Neutrophil (primary cell): ENCODE results near the gene IFT27.

Experiments used
- H3K27ac ChIP-seq: fragments of 200-600 bp; sonication (generic); 2 replicates; pipeline ENCODE4 v1.5.1; 2016; ENCODE audit warnings: mild to moderate bottlenecking, moderate library complexity
- H3K27me3 ChIP-seq: fragments of 200-600 bp; sonication (generic); 2 replicates; pipeline ENCODE4 v1.6.0; 2016; ENCODE audit warnings: mild to moderate bottlenecking
- H3K36me3 ChIP-seq: fragments of 200-600 bp; sonication (generic); 2 replicates; pipeline ENCODE4 v1.5.1; 2017
- H3K4me1 ChIP-seq, 2 experiments: fragments of 200-600 bp in 1 of 2; sonication (generic) in 1 of 2; 1 replicate in 1 of 2; 2 replicates in 1 of 2; pipeline versions ENCODE4 v1.5.1 to v1.6.1; 2013 to 2016; ENCODE audit warnings: low read depth in 1 of 2, low read length in 1 of 2, mild to moderate bottlenecking in 1 of 2, moderate library complexity in 1 of 2; ENCODE audit not compliant: control insufficient read depth in 1 of 2, insufficient read depth in 1 of 2
- H3K4me3 ChIP-seq, 2 experiments: fragments of 200-600 bp in 1 of 2; sonication (generic) in 1 of 2; 1 replicate in 1 of 2; 2 replicates in 1 of 2; pipeline ENCODE4 v1.5.1; 2013 to 2016; ENCODE audit warnings: low read depth in 1 of 2, low read length in 1 of 2, mild to moderate bottlenecking in 1 of 2, moderate library complexity in 1 of 2
- H3K9me3 ChIP-seq: fragments of 200-600 bp; sonication (generic); 2 replicates; pipeline ENCODE4 v1.5.1; 2016
- CTCF ChIP-seq: fragments of 200-600 bp; sonication (generic); IDR thresholded peaks from 2 replicates; pipeline ENCODE4 v1.5.1; 2016; ENCODE audit warnings: antibody characterized with exemption

IFT27 gene

GRCh38 chr22:36818010-36818642 is 42.2 kb upstream of the IFT27 start:
- Histone ChIP-seq H3K27me3 (peaks cover 92% of the 10 kb centered on the region), H3K36me3 (no peaks in the 10 kb centered on the region), H3K4me3 (no peak overlapping the region), H3K4me1 (peaks cover 5 to 13% of the 10 kb centered on the region in 2 experiments), H3K9me3 (no peaks in the 10 kb centered on the region), H3K27ac (no peak overlapping the region)
- TF ChIP-seq CTCF, result no peak

- TF ChIP-seq CTCF, result no peak
- Histone ChIP-seq H3K9me3 (no peaks in the 10 kb centered on the region), H3K4me1 (peaks cover 5 to 13% of the 10 kb centered on the region in 2 experiments), H3K36me3 (no peaks in the 10 kb centered on the region), H3K4me3 (no peak overlapping the region), H3K27ac (no peak overlapping the region), H3K27me3 (peaks cover 90% of the 10 kb centered on the region)
These were observed 41.6 kb upstream of the IFT27 start for GRCh38 chr22:36817525-36817848.

- Histone ChIP-seq H3K27ac (no peak within 1 kb of the TSS), H3K27me3 (peaks cover 93% of the 10 kb centered on the region), H3K4me3 (no peak within 1 kb of the TSS), H3K9me3 (no peaks in the 10 kb centered on the region), H3K36me3 (no peaks in the 10 kb centered on the region), H3K4me1 (peaks cover 5 to 13% of the 10 kb centered on the region in 2 experiments)
- no peak for TF ChIP-seq CTCF
These were observed 41.0 kb upstream of the IFT27 start, which contains the start of gene PVALB for GRCh38 chr22:36816636-36817524. Gene PVALB, minus strand, starts transcription at chr22:36817035. Its CDS starts 30 bp downstream, at chr22:36817005.

- Histone ChIP-seq H3K4me3 (no peak overlapping the region), H3K36me3 (no peaks in the 10 kb centered on the region), H3K9me3 (no peaks in the 10 kb centered on the region), H3K27ac (no peak overlapping the region), H3K4me1 (peaks cover 5 to 13% of the 10 kb centered on the region in 2 experiments), H3K27me3 (peaks cover 95% of the 10 kb centered on the region)
- TF ChIP-seq CTCF, result no peak
These were observed 40.4 kb upstream of the IFT27 start for GRCh38 chr22:36816339-36816635.

- Histone ChIP-seq H3K4me1 (peaks cover 5 to 13% of the 10 kb centered on the region in 2 experiments), H3K27ac (no peak overlapping the region), H3K9me3 (no peaks in the 10 kb centered on the region), H3K4me3 (no peak overlapping the region), H3K27me3 (peaks cover 90% of the 10 kb centered on the region), H3K36me3 (no peaks in the 10 kb centered on the region)
- TF ChIP-seq CTCF, result no peak
These were observed 39.8 kb upstream of the IFT27 start for GRCh38 chr22:36815558-36816338.
